Hippocampal formation (tissue), 2 donors: ENCODE measurements around the gene GPR37L1.
"Not testable (repeated sequence)": the region's sequence is repeated elsewhere in the genome, so short reads cannot be mapped to it uniquely, and the experiment has no call there.

Source experiments
- DNase-seq, 2 donors: peaks; one replicate each; lab custom pipeline; 2025; lab: John Stamatoyannopoulos, UW

GPR37L1 gene

GRCh38 chr1:202155478-202156021 lies 32.8 kb downstream of the GPR37L1 start:
- no peak for DNase-seq

- no peak for DNase-seq
These were observed 33.9 kb downstream of the GPR37L1 start for GRCh38 chr1:202156590-202156989.

DNA sequence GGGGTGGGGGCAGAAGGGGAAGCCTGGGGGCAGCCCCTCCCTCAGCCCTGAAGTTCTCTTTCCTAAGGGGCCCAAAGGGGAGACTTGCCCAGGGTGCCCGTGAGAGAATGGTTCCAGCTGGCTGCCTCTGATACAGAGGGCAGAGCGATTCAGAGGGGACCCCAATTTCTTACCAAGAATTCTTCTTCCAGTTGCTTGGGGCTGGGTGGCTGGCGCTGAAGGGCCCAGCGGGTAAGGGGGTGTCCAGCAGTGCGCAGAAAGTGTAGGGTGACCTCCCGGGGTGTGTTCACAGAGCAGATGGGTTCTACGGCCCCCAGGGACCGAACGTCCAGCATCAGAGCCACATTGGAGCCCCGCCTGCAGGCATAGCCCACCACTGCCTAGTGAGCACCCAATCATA lies 35.2 kb downstream of the GPR37L1 start:
- DNase-seq: no peak

DNA sequence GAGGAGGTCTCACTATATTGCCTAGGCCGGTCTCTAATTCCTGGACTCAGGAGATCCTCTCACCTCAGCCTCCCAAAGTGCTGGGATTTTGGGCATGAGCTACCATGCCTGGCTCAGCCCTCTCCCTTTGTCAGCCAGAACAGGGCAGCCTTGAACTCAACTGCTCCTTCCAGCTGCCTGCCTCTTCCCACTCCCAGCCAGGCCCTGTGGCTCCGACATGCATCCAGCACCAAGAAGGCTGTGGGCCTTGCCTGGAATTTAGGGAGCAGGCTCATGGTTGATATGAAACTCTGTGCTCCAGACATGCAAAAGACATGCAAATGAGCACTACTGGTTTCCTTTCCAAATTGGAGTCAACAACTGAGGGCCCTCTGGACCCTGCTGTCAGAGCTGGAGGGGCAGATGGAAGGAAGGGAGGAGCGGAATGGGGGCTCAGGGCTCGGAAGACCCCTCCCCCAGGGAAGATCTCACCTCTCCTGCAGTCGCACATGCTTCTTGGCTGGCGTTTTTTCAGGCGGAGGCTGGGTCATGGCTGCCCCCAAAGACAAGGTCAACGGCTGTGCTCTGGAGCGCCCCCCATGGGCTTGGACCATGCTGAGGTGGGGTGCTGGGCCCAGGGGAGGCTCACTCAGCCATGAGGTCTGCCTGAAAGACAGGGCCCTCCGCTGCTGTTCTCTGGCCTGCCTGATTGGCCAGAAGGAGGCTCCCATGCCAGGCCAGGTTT lies 36.3 kb downstream of the GPR37L1 start:
- DNase-seq: no peak

DNA sequence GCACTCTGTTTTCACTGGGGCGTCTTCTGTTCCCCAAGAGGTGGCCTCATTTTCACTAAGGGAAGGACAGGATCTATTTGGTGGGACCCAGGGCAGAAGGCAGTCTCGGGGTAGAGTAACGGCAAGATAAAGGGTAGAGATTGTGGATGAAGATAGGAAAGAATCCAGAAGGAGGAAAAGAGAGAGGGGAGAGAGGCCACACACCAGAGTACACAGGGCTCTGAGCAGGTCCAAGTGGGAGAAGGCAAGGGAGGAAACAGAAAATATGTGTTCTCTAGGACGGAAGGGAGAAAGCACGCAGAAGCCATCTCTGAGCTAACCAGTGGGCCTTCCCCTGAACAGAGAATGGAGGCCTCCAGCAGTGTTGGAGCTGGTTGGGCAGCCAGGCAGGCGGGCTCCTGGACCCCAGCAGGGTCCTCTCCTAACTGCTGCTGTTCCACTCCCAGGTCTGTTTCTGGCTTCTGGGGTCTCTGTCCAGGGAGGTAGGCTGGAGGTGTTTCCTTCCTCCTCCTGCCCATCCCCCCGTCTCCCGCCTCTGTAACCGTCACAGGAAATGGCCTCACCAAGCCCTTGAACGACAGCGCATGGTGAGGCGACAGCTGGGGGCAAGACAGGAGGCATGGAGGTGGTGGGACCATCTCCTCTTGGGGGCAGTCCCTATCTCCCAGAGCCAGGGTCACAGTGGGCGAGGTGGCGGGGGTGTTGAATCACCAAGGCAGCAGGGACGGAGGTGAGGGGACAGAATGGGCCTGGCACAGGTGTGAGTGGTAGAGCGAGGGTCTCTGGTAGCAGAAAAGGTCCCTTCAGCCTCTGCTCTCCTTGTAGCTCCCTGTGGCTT lies 37.0 kb downstream of the GPR37L1 start:
- no peak for DNase-seq

DNA sequence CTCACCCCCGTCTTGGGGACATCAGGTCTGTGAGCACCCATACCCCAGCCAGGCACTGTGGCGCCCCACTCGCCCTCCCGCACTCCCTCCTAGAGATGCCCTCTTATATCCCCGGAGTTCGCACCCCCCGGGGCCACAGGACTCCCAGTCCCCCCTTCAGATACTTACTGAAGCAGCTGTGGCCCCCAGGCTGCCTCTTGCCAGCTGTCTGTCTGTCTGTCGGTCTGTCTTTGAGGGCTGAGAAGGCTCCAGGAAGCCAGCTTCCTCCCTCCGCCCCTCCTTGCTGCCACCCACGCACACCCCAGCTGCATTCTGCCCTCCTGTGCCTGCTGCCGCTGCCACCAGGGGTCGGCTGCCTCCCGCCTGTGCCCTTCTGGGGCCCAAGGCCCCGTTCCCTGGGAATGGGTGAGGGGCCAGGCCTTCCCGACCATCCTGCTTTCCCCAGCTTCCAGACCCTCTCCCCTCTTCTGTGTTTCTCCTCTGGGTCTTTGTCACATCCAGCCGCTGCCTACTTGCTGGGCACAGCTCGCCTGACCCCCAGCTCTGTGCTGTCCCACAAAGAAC lies 37.7 kb downstream of the GPR37L1 start, which contains the start of gene PTPN7:
PTPN7 (minus strand) TSS at position 226 of the 564 bp plus-strand sequence. CDS start 1,200 bp downstream, outside the sequence.
- no peak for DNase-seq

GRCh38 chr1:202161151-202162046 lies 38.7 kb downstream of the GPR37L1 start:
- no peak for DNase-seq

- no peak for DNase-seq
These were observed 39.3 kb downstream of the GPR37L1 start for GRCh38 chr1:202162047-202162417.

GRCh38 chr1:202162418-202163280 lies 39.9 kb downstream of the GPR37L1 start:
- no peak for DNase-seq

DNA sequence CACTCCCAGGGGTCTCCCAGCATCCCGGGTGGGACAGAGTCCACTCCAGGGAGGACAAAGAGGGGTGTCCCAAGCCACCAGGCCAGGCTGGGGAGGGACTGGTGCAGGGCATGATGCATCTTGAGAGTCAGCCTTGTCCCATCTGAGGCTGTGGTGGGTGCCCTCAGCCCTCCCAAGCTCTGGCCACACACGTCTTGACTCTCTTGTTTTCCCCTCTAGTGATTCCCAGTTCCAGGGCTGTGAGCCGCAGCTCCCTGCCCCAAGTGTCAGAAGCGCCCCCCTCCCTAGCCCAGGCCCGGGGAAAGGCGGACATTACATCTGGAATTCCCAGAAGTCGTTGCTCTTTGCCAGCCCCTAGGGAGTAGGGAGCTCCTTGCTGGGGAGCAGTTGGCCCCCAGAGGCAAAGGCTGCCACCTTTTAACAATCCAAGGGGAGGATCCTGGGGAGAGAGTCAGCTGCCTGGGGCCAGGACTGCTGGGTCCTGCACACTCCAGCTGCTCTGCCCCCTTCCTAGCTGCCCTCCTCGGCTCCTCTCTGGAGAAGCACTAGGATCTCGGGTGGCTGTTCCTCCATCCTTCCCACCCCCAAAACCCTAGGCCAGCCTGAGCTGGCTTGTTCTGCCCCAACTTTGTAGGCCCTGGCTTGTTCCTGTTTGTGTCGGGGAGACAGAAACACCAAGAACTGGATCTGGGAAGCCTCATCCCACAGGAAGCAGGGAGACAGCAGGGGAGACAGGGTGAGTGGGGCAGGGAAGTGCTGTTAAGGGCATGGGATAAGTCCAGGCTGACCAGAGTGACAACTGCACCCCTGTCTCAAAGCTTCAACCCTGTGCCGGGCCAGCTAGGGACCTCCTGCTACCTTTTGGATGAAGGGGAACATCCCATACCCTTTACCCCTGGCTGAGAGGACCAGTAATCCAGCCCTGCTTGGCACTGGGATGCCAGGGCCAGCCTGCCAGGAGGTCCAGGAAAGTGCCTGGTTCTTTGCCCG lies 40.9 kb downstream of the GPR37L1 start:
- DNase-seq: no peak

GRCh38 chr1:202164271-202165037 lies 41.7 kb downstream of the GPR37L1 start:
- no peak for DNase-seq

GRCh38 chr1:202165267-202165941 lies 42.7 kb downstream of the GPR37L1 start:
- DNase-seq: no peak

DNA sequence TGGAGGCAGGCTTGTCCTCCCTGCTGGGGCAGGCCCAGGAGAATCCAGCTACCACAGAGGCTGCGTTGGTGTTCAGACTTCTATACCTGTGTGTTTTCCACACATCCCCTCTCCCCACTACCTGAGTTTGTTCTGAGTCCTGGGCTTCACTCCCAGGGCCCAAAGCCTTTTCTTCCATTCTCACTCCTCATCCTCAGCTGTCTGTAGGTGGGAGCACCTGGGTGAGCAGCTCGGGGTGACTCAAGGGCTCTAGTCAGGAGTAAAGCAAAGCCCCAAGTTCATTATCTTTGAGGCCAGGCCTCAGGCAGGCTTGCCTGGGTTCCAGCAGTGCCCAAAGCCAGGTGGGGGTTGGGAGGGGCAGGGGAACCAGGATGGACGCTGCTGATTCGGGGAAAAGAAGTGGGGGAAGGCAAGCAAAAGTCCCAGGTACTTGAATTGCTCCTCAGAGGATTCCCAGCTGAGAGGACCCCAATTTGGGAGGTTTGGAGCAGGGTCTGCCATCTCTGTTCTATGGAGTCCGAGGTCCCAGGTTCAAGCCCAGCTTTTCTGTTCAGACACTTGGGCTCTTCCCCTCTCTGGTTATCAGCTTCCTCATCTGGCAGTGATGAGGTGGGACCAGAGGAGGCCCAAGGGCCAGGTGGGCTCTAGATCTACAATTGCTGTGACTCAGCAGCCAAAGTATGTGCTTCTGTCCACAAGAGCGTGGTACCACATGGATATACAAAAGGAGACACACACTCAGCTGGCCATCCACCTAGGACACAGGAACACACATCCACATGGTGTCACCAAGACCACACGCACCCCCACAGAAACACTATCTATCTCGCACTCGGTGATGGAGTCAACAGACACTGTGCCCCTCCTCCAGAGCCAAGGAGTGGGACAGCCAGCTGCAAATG lies 43.5 kb downstream of the GPR37L1 start:
- DNase-seq: no peak

DNA sequence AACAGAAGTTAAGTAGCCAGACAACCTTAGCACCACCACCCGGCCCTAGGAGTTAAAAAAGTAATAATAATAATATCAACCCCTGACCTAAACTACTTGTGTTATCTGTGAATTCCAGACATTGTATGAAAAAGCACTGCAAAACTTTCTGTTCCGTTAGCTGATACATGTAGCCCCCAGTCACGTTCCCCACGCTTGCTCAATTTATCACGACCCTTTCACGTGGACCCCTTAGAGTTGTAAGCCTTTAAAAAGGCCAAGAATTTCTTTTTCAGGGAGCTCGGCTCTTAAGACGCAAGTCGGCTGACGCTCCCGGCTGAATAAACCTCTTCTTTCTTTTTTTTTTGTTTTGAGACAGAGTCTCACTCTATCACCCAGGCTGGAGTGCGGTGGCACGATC lies 44.3 kb downstream of the GPR37L1 start:
- DNase-seq: not testable (repeated sequence)

GRCh38 chr1:202167708-202168415 lies 45.1 kb downstream of the GPR37L1 start:
- DNase-seq: no peak

- no peak for DNase-seq
These were observed 46.1 kb downstream of the GPR37L1 start for GRCh38 chr1:202168861-202169260.
